Neural crest cell (in vitro differentiated cells): ENCODE measurements around the gene DLG5. TPM values are rescaled to one million over a fixed set of nuclear protein-coding genes. Genes with fewer than 3 reads are reported as not detected.

Experiments
- DNase-seq: peaks from one replicate; pipeline ENCODE4 v3.0.0; 2021; ENCODE audit warnings: low read depth, mixed read lengths, low spot score
- H3K27ac Mint-ChIP-seq: one replicate; pipeline ENCODE4 v1.8.0; 2021; ENCODE audit warnings: mild to moderate bottlenecking, mixed read lengths; ENCODE audit not compliant: unreplicated experiment
- H3K27me3 Mint-ChIP-seq: 2 replicates; pipeline ENCODE4 v1.8.0; 2021; ENCODE audit warnings: low read depth, mild to moderate bottlenecking, mixed read lengths
- H3K36me3 Mint-ChIP-seq: 2 replicates; pipeline ENCODE4 v1.8.0; 2021; ENCODE audit warnings: low read depth, mild to moderate bottlenecking, mixed read lengths
- H3K4me1 Mint-ChIP-seq: 2 replicates; pipeline ENCODE4 v1.8.0; 2021; ENCODE audit warnings: mixed read lengths
- H3K4me3 Mint-ChIP-seq: one replicate; pipeline ENCODE4 v1.8.0; 2021; ENCODE audit warnings: mild to moderate bottlenecking, mixed read lengths
- H3K9me3 Mint-ChIP-seq: 2 replicates; pipeline ENCODE4 v1.8.0; 2021; ENCODE audit warnings: mixed read lengths
- CTCF ChIP-seq: fragments of 200-600 bp; sonication (generic); conservative IDR thresholded peaks from 2 replicates; pipeline ENCODE4 v1.5.0; 2021; ENCODE audit warnings: antibody characterized with exemption, mild to moderate bottlenecking
- total RNA-seq: library from RNA; stranded (reverse); gene quantifications from 2 replicates; pipeline ENCODE4 v1.2.1, GENCODE V29; 2021

The DLG5 gene
- total RNA-seq, 1 donor from 2014 or later, result 87.3 TPM

DNA sequence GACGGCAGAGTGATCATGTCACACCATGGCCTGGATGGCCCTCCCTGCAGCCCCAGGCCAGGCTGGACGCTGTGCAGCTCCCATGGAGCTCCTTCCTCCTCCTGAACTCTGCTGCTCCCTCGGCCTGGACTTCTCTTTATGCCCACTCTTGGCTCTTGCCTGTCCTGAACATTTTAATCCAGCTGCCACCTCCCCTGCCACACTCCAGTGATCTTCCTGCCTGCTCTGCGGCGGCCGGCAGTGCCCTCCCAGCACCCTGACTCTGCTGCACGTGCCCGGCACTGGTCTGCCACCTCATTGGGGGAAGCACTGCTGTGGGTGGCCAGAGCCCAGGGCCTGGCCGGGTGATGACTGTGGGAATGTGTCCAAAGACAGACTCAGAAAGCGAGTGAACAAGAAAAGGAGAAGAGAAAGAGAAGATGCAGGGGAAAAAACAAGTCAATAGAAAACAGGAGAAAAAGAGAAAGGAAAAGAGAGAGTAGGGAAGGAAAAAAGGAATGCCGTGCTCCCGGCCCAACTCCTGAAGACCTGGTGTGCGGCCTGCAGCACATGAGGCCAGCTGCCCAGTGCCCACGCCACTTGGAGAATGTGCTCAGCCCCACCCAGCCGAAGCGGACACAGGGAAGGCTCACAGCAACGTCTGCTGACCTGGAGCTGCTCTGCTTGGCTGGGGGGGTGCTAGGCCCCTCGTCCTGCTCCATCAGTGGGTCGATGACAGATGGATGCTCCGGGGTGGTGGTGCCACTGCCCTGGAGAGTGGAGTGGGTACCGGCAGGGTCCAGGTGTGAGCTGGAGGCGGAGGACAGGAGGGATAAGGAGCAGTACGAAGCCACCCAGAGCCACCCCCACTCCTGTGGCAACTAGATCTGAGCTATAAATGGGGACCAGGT, 115.9 kb downstream of the DLG5 start:
- TF ChIP-seq CTCF, result no peak
- H3K27ac Mint-ChIP-seq, result peak overlapping the region; percentile 75
- H3K9me3 Mint-ChIP-seq, result no peaks in the 10 kb centered on the region
- DNase-seq, result no peak
- no peaks in the 10 kb centered on the region for H3K27me3 Mint-ChIP-seq
- no peak overlapping the region for H3K4me3 Mint-ChIP-seq
- no peaks in the 10 kb centered on the region for H3K4me1 Mint-ChIP-seq
- peaks cover 14% of the 10 kb centered on the region for H3K36me3 Mint-ChIP-seq

- Mint-ChIP-seq H3K9me3 (no peaks in the 10 kb centered on the region), H3K27me3 (no peaks in the 10 kb centered on the region), H3K36me3 (peaks cover 14% of the 10 kb centered on the region), H3K4me1 (no peaks in the 10 kb centered on the region), H3K27ac (no peak overlapping the region), H3K4me3 (no peak overlapping the region)
- TF ChIP-seq CTCF, result no peak
- DNase-seq, result no peak
Measured at GRCh38 chr10:77809336-77809735, 117.2 kb downstream of the DLG5 start.

DNA sequence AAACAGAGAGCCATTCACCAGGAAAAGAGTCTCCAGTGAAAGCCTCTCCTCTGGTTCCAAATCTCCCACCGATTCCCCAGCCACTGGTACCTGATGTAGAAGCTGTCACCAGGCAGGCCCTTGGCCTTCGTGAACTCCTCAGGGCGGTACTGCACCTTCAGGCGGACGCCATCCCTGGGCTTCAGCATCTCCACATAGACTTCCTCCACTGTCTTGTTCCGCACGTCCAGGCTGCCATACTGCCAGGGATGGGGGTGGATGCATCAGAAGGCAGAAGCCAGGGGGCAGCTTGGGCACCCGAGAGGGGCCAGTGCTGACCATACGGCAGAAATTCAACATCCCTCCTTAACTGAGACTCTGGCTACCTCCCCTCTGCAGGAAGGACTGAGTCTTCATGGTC, 118.8 kb downstream of the DLG5 start:
- no peaks in the 10 kb centered on the region for H3K27me3 Mint-ChIP-seq
- no peak for TF ChIP-seq CTCF
- H3K9me3 Mint-ChIP-seq, result no peaks in the 10 kb centered on the region
- H3K27ac Mint-ChIP-seq, result no peak overlapping the region
- H3K4me1 Mint-ChIP-seq, result no peaks in the 10 kb centered on the region
- no peak for DNase-seq
- peaks cover 9% of the 10 kb centered on the region for H3K36me3 Mint-ChIP-seq
- H3K4me3 Mint-ChIP-seq, result no peak overlapping the region

DNA sequence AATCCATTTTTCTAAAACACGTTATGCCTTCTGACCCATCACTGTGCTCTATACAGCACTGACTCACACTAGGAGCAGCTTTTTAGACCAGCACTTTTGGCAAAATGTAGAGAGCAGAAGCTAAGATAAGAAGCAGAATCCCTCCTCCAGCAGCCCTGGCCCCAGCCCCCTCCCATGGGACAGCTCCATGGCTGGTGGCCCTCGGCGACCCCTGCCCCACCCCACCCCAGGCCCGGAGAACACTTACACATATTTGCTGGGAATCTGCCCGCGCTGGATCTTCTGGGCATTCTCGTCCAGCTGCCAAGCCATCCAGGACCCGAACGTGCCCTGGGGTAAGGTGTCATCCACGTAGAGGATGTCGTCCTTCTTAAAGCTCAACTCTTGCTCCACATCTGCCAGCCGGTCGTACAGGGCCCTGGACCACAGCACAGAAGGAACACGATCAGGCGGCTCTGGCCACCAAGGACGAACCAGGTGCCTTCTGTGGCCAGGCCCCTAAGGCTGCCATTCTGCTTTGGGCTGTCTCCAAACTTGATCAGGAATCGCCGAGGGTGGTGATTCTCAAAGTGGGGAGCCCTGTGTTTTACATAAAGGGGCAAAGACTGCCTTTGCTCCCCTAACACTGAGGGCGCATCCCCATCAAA, 119.9 kb downstream of the DLG5 start:
- Mint-ChIP-seq H3K9me3 (no peaks in the 10 kb centered on the region), H3K4me3 (no peak overlapping the region), H3K4me1 (peaks cover 3% of the 10 kb centered on the region), H3K27ac (no peak overlapping the region), H3K36me3 (peaks cover 11% of the 10 kb centered on the region), H3K27me3 (no peaks in the 10 kb centered on the region)
- DNase-seq, result no peak
- TF ChIP-seq CTCF, result no peak

DNA sequence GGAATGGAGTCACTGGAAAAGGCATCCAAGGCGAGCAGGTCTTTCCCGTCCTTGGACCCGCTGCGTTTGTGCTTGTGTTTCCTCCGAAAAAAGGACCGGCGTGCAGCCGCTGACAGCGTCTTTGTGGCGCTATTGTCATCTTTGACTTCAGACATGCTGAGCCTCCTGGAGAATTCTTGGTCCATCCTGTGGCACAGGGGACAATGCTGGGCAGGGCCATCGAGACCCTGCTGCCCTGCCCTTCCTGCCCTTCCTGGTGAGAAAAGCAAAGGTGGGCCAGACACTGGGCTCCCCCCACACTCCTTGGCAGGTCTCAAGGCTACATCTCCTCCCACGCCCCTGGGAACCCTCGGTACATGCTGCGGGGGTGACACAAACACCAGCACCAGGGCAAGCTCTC, 120.9 kb downstream of the DLG5 start:
- Mint-ChIP-seq H3K27me3 (no peaks in the 10 kb centered on the region), H3K27ac (no peak overlapping the region), H3K9me3 (no peaks in the 10 kb centered on the region)

More for the DNA sequence above, 120.9 kb downstream of the DLG5 start:
- no peak overlapping the region for H3K4me3 Mint-ChIP-seq
- TF ChIP-seq CTCF, result no peak
- no peak for DNase-seq
- H3K36me3 Mint-ChIP-seq, result peaks cover 11% of the 10 kb centered on the region
- H3K4me1 Mint-ChIP-seq, result peaks cover 13% of the 10 kb centered on the region
